Measurements from ENCODE around the gene RABIF.
"Not testable (repeated sequence)": the region's sequence is repeated elsewhere in the genome, so short reads cannot be mapped to it uniquely, and the experiment has no call there.

The RABIF gene

DNA sequence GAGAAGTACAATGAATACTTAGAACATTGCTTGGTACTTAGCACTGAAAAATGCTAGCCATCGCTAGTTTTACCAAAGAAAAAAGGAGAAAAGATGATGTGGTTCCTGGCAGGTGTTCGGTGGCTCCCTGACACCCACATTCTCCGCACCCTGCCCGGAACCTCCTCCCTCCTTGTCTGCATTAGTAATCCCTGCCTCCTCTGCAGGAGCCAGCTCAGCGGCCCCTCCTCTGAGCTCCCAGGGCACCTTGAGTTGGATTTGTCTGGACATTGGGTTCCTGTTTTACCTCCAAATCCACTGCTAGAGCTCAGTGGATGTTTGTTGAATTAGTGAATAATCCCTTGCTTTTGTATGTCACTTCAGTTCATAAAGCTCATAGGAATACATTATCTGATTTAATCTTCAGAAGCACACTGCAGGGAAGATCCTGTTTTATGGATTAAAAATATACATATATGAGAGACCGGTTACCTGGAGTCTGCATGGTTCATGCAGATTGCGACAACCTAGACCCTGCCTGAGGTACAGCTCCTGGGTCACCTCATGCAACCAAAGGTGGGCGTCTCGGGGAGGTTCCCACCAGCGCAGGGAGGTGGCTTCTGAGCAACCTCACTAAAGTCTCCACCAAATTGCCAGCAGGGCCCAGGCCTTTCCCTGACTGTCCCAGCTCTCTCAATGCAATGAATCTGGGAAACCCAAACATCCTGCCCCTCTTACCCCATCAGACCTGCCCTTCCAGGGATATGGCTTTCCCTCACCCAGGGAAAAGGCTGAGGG, 54.0 kb downstream of the RABIF start:
- Histone ChIP-seq H3K27ac (ENCODE audit: low read depth, low read length) (no peak overlapping the region), H3K27me3 (ENCODE audit: insufficient read depth, low read length) (peaks cover 36% of the 10 kb centered on the region), H2AFZ (ENCODE audit: low read length, unreplicated experiment) (no peak overlapping the region), H3K36me3 (ENCODE audit: insufficient read depth, low read length) (no peaks in the 10 kb centered on the region), H3K4me1 (ENCODE audit: control insufficient read depth, insufficient read depth, low read length, unreplicated experiment) (no peaks in the 10 kb centered on the region), H3K79me2 (ENCODE audit: control insufficient read depth, insufficient read depth, low read length, unreplicated experiment) (no peaks in the 10 kb centered on the region), H3K4me3 (ENCODE audit: low read depth, low read length) (no peak overlapping the region)

DNA sequence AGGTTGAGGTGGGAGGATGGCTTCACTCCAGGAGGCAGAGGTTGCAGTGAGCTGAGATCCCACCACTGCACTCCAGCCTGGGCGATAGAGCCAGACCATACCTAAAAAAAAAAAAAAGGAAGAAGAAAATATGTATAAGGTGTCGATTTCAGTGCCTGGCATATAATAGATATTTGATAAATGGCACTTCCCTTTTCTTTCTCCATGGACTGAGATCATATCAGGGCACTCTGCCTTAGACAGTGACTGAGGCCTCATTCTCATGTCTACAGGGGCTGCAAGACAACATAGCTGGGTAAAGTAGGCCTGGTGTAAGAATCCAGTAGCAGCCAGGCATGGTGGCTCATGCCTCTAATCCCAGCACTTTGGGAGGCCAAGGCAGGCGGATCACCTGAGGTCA, 57.0 kb downstream of the RABIF start:
- Histone ChIP-seq H3K4me1 (ENCODE audit: control insufficient read depth, insufficient read depth, low read length, unreplicated experiment) (no peaks in the 10 kb centered on the region), H3K4me3 (ENCODE audit: low read depth, low read length) (no peak overlapping the region), H3K27ac (ENCODE audit: low read depth, low read length) (no peak overlapping the region), H3K79me2 (ENCODE audit: control insufficient read depth, insufficient read depth, low read length, unreplicated experiment) (no peaks in the 10 kb centered on the region), H3K27me3 (ENCODE audit: insufficient read depth, low read length) (peaks cover 28% of the 10 kb centered on the region), H3K36me3 (ENCODE audit: insufficient read depth, low read length) (no peaks in the 10 kb centered on the region), H2AFZ (ENCODE audit: low read length, unreplicated experiment) (no peak overlapping the region)

DNA sequence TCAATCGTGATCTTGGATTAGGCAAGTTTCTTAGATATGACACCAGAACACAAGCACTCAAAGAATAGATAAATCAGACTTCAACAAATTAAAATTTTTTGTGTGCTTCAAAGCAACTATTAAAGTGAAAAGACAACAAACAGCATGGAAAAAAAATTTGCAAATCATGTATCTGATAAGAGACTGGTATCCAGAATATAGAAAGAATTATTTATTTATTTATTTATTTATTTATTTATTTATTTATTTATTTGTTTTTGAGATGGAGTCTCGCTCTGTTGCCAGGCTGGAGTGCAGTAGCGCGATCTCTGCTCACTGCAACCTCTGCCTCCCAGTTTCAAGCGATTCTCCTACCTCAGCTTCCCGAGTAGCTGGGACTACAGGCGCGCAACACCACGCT, 59.7 kb downstream of the RABIF start:
- H3K36me3 ChIP-seq (ENCODE audit: insufficient read depth, low read length); H3K4me1 ChIP-seq (ENCODE audit: control insufficient read depth, insufficient read depth, low read length, unreplicated experiment); H3K27ac ChIP-seq (ENCODE audit: low read depth, low read length); H3K4me3 ChIP-seq (ENCODE audit: low read depth, low read length); H3K79me2 ChIP-seq (ENCODE audit: control insufficient read depth, insufficient read depth, low read length, unreplicated experiment); H2AFZ ChIP-seq (ENCODE audit: low read length, unreplicated experiment): not testable (repeated sequence)
- H3K27me3 ChIP-seq (ENCODE audit: insufficient read depth, low read length): peaks cover 34% of the 10 kb centered on the region; the same call in 1 of the 2 replicates
